B cell (primary cell): ENCODE measurements around the gene GRIP2. TPM values are rescaled to one million over a fixed set of nuclear protein-coding genes. Genes with fewer than 3 reads are reported as not detected.

Experiments
- ATAC-seq: fragments of 200-7000 bp; cut with Tn5 transposase; one replicate; pipeline ENCODE4 v1.10.0; 2021; ENCODE audit warnings: low read depth, mild to moderate bottlenecking, moderate number of reproducible peaks, moderate library complexity
- CTCF ChIA-PET: fragments of 350-600 bp; sonication (Branson Sonifier 250); formaldehyde crosslinking; loops from one replicate; lab custom pipeline; 2021; ENCODE audit warnings: antibody characterized with exemption, inconsistent platforms; lab: Charles Lee
- POLR2A ChIA-PET: fragments of 350-600 bp; sonication (Branson Sonifier 250); formaldehyde crosslinking; loops from one replicate; lab custom pipeline; 2021; ENCODE audit warnings: antibody characterized with exemption; lab: Charles Lee
- DNase-seq: peaks from one replicate; pipeline ENCODE4 v3.0.0; 2013
- H2AFZ ChIP-seq: 2 replicates; pipeline ENCODE4 v1.6.1; 2012; ENCODE audit warnings: mild to moderate bottlenecking, low read depth, low read length; ENCODE audit not compliant: insufficient read depth, poor library complexity, severe bottlenecking
- H3K27ac ChIP-seq, 2 donors: 1 replicate in 1 of 2; 2 replicates in 1 of 2; pipeline ENCODE4 v1.5.1; 2012 to 2013; ENCODE audit warnings: low read length in 2 of 2, mild to moderate bottlenecking in 2 of 2, moderate library complexity in 1 of 2
- H3K27me3 ChIP-seq, 4 experiments: fragments of 200-600 bp in 1 of 4; sonication (generic) in 1 of 4; replicated peaks in 1 of 4; 1 replicate in 2 of 4; 2 replicates in 2 of 4; pipeline versions ENCODE4 v1.6.1 to v1.7.0; 2013 to 2016; ENCODE audit warnings: low read length in 3 of 4, mild to moderate bottlenecking in 2 of 4, mixed read lengths in 1 of 4, moderate library complexity in 1 of 4; ENCODE audit not compliant: insufficient read depth in 4 of 4, control insufficient read depth in 3 of 4; ENCODE audit errors: control extremely low read depth in 1 of 4
- H3K36me3 ChIP-seq, 2 experiments: replicated peaks in 1 of 2; 1 replicate in 1 of 2; 2 replicates in 1 of 2; pipeline versions ENCODE4 v1.6.1 to v1.7.1; 2013; ENCODE audit warnings: low read length in 1 of 2; ENCODE audit not compliant: insufficient read depth in 2 of 2, control insufficient read depth in 1 of 2; ENCODE audit errors: control extremely low read depth in 1 of 2, extremely low read depth in 1 of 2
- H3K4me1 ChIP-seq, 2 donors: fragments of 200-600 bp in 1 of 2; sonication (generic) in 1 of 2; 1 replicate in 1 of 2; 2 replicates in 1 of 2; pipeline versions ENCODE4 v1.5.1 to v1.6.1; 2013 to 2017; ENCODE audit warnings: low read length in 2 of 2; ENCODE audit not compliant: control insufficient read depth in 2 of 2, insufficient read depth in 2 of 2
- H3K4me2 ChIP-seq: replicated peaks from 2 replicates; pipeline ENCODE3; 2012; ENCODE audit warnings: mild to moderate bottlenecking, low read depth, low read length; ENCODE audit not compliant: poor library complexity, severe bottlenecking
- H3K4me3 ChIP-seq, 5 experiments: fragments of 200-600 bp in 1 of 5; sonication (generic) in 1 of 5; 1 replicate in 3 of 5; 2 replicates in 2 of 5; pipeline versions ENCODE4 v1.5.1 to v1.7.0; 2011 to 2016; ENCODE audit warnings: low read length in 4 of 5, mild to moderate bottlenecking in 4 of 5, low read depth in 2 of 5, control low read depth in 1 of 5, moderate library complexity in 1 of 5; ENCODE audit not compliant: insufficient read depth in 1 of 5; ENCODE audit errors: control extremely low read depth in 1 of 5, extremely low read depth in 1 of 5
- H3K79me2 ChIP-seq: fragments of 200-600 bp; sonication (generic); one replicate; pipeline ENCODE4 v1.6.0; 2016; ENCODE audit warnings: low read length; ENCODE audit not compliant: control insufficient read depth, insufficient read depth
- H3K9ac ChIP-seq: fragments of 200-600 bp; sonication (generic); 2 replicates; pipeline ENCODE4 v1.6.1; 2017; ENCODE audit warnings: mild to moderate bottlenecking, low read length, moderate library complexity
- H3K9me3 ChIP-seq, 3 donors: one replicate each; pipeline versions ENCODE4 v1.6.1 to v1.7.1; 2013; ENCODE audit warnings: low read length in 2 of 3; ENCODE audit not compliant: control insufficient read depth in 2 of 3, insufficient read depth in 1 of 3; ENCODE audit errors: control extremely low read depth in 1 of 3
- H4K20me1 ChIP-seq: 2 replicates; pipeline ENCODE4 v1.6.0; 2012; ENCODE audit warnings: mild to moderate bottlenecking, low read length; ENCODE audit not compliant: insufficient read depth, control insufficient read depth, poor library complexity, severe bottlenecking
- H3K27ac Mint-ChIP-seq: one replicate; pipeline ENCODE4 v1.8.0; 2021; ENCODE audit warnings: mixed read lengths
- H3K27me3 Mint-ChIP-seq: one replicate; pipeline ENCODE4 v1.8.0; 2021; ENCODE audit warnings: mixed read lengths
- H3K4me1 Mint-ChIP-seq: one replicate; pipeline ENCODE4 v1.8.0; 2021; ENCODE audit warnings: mixed read lengths
- H3K4me3 Mint-ChIP-seq: one replicate; pipeline ENCODE4 v1.8.0; 2021; ENCODE audit warnings: mixed read lengths
- H3K9me3 Mint-ChIP-seq: one replicate; pipeline ENCODE4 v1.8.0; 2022; ENCODE audit warnings: mixed read lengths; ENCODE audit not compliant: insufficient read depth
- EZH2 ChIP-seq: IDR thresholded peaks from 2 replicates; pipeline ENCODE4 v1.6.1; 2012; ENCODE audit warnings: borderline replicate concordance, low read depth, mild to moderate bottlenecking, moderate library complexity, low read length; ENCODE audit not compliant: insufficient read depth, poor library complexity, severe bottlenecking
- WGBS: methylation state at CpG from one replicate; pipeline ENCODE4 v1.1.5; 2013; ENCODE audit warnings: missing lambda C conversion rate; ENCODE audit not compliant: insufficient coverage; 5-methylcytosine and 5-hydroxymethylcytosine counted together
- intact Hi-C: fragments of 100-400 bp; cut with micrococcal nuclease; formaldehyde crosslinking; loops from one replicate; pipeline ENCODE4 v1.10.0; 2022
- polyA plus RNA-seq: library from polyadenylated mRNA; depleted of rRNA; stranded (reverse); fragments of >200 nt; gene quantifications from 2 replicates; pipeline ENCODE4 v1.2.3, GENCODE V29; 2012
- total RNA-seq, 2 donors: library from RNA; stranded (reverse); fragments of 120-200 nt in 1 of 2; gene quantifications; 1 replicate in 1 of 2; 2 replicates in 1 of 2; pipeline versions ENCODE4 v1.2.3 to v1.2.4, GENCODE V29; 2013 to 2022
- TF ChIP-seq, protein P1 (sequence below): fragments of 200-600 bp; IDR thresholded peaks from one replicate; pipeline ENCODE4 v1.8.0; 2022; ENCODE audit warnings: antibody characterized with exemption, mild to moderate bottlenecking

Gene GRIP2
- total and polyA plus RNA-seq, 2 donors (not counting 1 experiment from before 2014, with no cell fraction given), result not detected

DNA sequence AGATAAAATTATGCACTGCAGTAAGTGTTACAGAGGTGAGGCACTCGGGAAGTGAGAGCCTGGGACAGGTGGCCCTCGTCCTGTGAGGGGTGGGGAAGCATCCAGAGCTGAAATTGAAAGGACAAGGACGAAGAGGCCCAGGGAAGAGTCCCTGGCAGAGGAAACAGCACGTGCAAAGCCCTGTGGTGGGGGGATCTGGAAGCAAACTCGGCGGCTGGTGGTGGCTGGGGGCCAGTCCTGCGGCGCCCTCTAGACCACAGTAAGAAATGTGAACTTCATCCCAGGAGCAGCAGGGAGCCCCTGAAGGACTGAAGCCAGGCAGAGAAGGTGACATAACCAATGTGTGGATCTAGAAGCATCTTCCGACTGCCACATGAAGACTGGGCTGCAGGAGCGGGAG, 42.8 kb downstream of the GRIP2 start:
- CTCF ChIA-PET, result no interaction called here
- H3K27me3 ChIP-seq, result no peaks in the 10 kb centered on the region
- Mint-ChIP-seq H3K27ac (no peak overlapping the region), H3K9me3 (peaks cover 3% of the 10 kb centered on the region), H3K4me3 (no peak overlapping the region), H3K4me1 (no peaks in the 10 kb centered on the region), H3K27me3 (peaks cover 7% of the 10 kb centered on the region)
- TF ChIP-seq, protein P1, sequence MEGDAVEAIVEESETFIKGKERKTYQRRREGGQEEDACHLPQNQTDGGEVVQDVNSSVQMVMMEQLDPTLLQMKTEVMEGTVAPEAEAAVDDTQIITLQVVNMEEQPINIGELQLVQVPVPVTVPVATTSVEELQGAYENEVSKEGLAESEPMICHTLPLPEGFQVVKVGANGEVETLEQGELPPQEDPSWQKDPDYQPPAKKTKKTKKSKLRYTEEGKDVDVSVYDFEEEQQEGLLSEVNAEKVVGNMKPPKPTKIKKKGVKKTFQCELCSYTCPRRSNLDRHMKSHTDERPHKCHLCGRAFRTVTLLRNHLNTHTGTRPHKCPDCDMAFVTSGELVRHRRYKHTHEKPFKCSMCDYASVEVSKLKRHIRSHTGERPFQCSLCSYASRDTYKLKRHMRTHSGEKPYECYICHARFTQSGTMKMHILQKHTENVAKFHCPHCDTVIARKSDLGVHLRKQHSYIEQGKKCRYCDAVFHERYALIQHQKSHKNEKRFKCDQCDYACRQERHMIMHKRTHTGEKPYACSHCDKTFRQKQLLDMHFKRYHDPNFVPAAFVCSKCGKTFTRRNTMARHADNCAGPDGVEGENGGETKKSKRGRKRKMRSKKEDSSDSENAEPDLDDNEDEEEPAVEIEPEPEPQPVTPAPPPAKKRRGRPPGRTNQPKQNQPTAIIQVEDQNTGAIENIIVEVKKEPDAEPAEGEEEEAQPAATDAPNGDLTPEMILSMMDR, result no peak
- no peak for TF ChIP-seq EZH2
- no peak overlapping the region for H3K27ac ChIP-seq
- intact Hi-C loops, result no loop called here
- ATAC-seq, result no peak
- H4K20me1 ChIP-seq, result no peaks in the 10 kb centered on the region
- H3K9ac ChIP-seq, result no peak overlapping the region
- H3K79me2 ChIP-seq, result no peaks in the 10 kb centered on the region
- H3K36me3 ChIP-seq, result no peaks in the 10 kb centered on the region
- no peak for DNase-seq
- H3K4me1 ChIP-seq, result no peaks in the 10 kb centered on the region
- peaks cover 0 to 4% (median under 1%) of the 10 kb centered on the region in 3 donors for H3K9me3 ChIP-seq
- H3K4me2 ChIP-seq, result no peak overlapping the region
- no peak overlapping the region for H2AFZ ChIP-seq
- WGBS, result 76% methylated on average over 10 of the region's 10 CpGs
- H3K4me3 ChIP-seq, result no peak overlapping the region
- POLR2A ChIA-PET, result no interaction called here

DNA sequence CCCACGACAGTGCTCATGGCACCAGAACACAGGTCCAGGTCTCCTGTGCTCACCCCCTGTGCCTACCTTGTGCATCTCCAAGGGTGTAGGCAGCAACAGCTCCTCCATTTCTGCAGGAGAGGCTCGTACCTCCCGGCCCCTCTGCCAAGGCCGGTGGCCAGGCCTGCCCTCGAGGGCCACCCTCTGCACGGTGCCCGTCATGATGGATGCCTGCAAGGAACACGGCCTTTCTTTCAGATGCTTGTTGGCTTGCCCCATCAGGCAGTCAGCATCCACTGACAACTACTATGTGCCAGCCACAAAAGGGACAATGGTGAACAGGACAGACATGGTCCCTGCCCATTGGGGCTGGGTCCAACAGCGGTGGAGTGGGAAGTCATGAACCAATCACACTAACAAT, 43.8 kb downstream of the GRIP2 start:
- Histone ChIP-seq H3K4me2 (no peak overlapping the region), H3K36me3 (no peaks in the 10 kb centered on the region), H3K4me3 (no peak overlapping the region), H3K27me3 (no peaks in the 10 kb centered on the region), H3K9ac (no peak overlapping the region), H3K79me2 (no peaks in the 10 kb centered on the region), H4K20me1 (no peaks in the 10 kb centered on the region), H3K4me1 (no peaks in the 10 kb centered on the region), H2AFZ (no peak overlapping the region), H3K9me3 (no peaks in the 10 kb centered on the region), H3K27ac (no peak overlapping the region)
- peaks cover 7% of the 10 kb centered on the region for H3K27me3 Mint-ChIP-seq
- H3K9me3 Mint-ChIP-seq, result peaks cover 3% of the 10 kb centered on the region
- TF ChIP-seq, protein P1, result no peak
- no peak for TF ChIP-seq EZH2
- CTCF ChIA-PET, result no interaction called here
- WGBS, result 98% methylated on average over 9 of the region's 9 CpGs
- no peak for ATAC-seq
- no peak overlapping the region for H3K4me3 Mint-ChIP-seq
- POLR2A ChIA-PET, result no interaction called here
- no peak for DNase-seq
- intact Hi-C loops, result no loop called here
- H3K4me1 Mint-ChIP-seq, result no peaks in the 10 kb centered on the region
- no peak overlapping the region for H3K27ac Mint-ChIP-seq
